PC-3 (cell line): ENCODE results near the gene DMBX1.

Experiments used
- EZH2 ChIP-seq: fragments of 300-600 bp; sonication (generic); IDR thresholded peaks from one replicate; pipeline ENCODE4 v1.6.1; 2017; ENCODE audit warnings: antibody characterized with exemption, mild to moderate bottlenecking, low read length; ENCODE audit not compliant: unreplicated experiment
- TF ChIP-seq, protein P1 (sequence below): fragments of 300-600 bp; sonication (generic); conservative IDR thresholded peaks from 2 replicates; pipeline ENCODE4 v1.5.1; 2017; ENCODE audit warnings: antibody characterized with exemption, low read depth, mild to moderate bottlenecking, low read length

DNA sequence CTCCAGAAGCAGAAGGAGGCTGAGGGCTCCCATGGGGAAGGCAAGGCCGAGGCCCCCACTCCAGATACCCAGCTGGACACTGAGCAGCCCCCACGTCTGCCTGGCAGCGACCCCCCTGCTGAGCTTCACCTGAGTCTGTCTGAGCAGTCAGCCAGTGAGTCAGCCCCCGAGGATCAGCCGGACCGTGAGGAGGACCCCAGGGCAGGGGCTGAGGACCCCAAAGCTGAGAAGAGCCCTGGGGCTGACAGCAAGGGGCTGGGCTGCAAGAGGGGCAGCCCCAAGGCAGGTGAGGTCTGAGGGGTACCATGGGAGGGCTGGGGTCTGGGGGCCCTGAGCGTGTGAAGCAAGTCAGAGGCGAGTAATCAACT, 21.3 kb downstream of the DMBX1 start:
- TF ChIP-seq, protein P1, sequence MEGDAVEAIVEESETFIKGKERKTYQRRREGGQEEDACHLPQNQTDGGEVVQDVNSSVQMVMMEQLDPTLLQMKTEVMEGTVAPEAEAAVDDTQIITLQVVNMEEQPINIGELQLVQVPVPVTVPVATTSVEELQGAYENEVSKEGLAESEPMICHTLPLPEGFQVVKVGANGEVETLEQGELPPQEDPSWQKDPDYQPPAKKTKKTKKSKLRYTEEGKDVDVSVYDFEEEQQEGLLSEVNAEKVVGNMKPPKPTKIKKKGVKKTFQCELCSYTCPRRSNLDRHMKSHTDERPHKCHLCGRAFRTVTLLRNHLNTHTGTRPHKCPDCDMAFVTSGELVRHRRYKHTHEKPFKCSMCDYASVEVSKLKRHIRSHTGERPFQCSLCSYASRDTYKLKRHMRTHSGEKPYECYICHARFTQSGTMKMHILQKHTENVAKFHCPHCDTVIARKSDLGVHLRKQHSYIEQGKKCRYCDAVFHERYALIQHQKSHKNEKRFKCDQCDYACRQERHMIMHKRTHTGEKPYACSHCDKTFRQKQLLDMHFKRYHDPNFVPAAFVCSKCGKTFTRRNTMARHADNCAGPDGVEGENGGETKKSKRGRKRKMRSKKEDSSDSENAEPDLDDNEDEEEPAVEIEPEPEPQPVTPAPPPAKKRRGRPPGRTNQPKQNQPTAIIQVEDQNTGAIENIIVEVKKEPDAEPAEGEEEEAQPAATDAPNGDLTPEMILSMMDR = no peak
- TF ChIP-seq EZH2 = no peak
